ENCODE data around the gene TENT5C. TPM values are rescaled to one million over a fixed set of nuclear protein-coding genes. Genes with fewer than 3 reads are reported as not detected.

The TENT5C gene
- total RNA-seq, 6 experiments from 2014 or later: 0.47 to 0.91 (median 0.75) TPM

DNA sequence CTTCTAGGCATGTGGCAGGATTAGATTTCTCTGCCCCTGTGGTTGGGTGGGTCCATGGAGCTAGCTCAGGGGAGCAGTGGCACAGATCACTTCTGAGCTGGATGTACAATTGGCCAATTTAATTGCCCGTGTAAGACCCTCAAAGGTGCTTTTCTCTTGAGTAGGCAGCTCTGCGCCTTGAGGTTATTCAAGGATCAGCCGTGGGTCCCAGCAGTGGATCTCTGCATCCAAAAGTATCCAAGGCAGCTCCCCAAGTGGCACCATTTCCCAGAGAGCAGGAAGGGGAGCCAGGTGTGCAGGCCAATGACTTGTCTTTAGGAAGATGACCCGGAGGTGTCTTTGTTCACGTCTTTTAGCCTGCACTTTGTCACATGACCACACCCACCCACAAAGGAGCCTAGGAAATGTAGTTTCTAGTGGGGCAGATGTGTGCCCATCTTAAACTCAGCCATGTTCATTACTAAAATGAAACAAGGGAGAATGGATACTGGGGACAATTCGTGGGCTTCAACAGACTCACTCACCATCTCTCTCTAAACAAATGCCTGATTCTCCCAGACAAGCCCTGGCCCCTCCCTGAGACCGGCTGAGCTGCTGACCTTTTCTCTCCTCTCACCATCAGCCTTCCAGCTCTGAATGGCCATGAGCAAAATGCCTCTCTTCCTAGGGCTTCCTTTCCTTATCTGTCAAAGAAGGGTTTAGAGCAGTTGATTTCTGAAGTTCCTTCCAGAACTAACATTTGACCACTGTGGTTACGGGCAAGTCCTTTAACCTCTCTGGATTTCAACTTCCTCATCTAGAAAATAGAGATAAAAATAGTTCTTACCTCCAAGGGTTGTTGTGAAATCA is 41.4 kb upstream of the TENT5C start:
- Mint-ChIP-seq H3K27ac (no peak overlapping the region), H3K4me3 (no peak overlapping the region)

DNA sequence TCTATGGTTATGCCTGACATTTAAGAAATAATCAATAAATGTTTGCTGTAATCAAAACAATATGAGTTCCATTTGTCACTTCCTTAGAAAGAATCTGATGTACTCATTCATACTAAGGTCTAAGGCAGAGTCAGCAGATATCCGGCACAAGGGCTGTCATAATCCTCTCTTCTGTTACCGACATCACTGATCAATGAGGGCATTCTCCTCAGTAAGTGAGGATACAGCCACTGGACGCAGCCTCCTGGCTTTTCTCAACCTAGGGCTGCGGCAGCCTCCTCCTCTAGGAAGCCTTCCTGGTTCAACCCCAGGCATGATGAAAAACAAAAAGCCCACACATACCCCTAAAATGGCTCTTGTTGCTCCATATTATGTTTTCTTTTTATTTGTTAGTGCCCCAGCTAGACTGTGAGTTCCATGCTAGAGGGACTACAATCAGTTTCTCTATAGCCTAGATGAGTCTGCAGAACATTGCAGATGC is 40.7 kb upstream of the TENT5C start:
- no peak overlapping the region for H3K27ac Mint-ChIP-seq
- H3K4me3 Mint-ChIP-seq: no peak overlapping the region

More for the DNA sequence above, 41.4 kb upstream of the TENT5C start:
- H3K4me1 Mint-ChIP-seq (ENCODE audit: low read depth): no peaks in the 10 kb centered on the region
- H3K36me3 Mint-ChIP-seq (ENCODE audit: low read depth): no peaks in the 10 kb centered on the region
- no peak for DNase-seq
- no peak for TF ChIP-seq CTCF (IDR thresholded peaks at IDR 0.05)
- peaks cover 1% of the 10 kb centered on the region for H3K9me3 Mint-ChIP-seq
- peaks cover 30% of the 10 kb centered on the region for H3K27me3 Mint-ChIP-seq (ENCODE audit: insufficient read depth)

DNA sequence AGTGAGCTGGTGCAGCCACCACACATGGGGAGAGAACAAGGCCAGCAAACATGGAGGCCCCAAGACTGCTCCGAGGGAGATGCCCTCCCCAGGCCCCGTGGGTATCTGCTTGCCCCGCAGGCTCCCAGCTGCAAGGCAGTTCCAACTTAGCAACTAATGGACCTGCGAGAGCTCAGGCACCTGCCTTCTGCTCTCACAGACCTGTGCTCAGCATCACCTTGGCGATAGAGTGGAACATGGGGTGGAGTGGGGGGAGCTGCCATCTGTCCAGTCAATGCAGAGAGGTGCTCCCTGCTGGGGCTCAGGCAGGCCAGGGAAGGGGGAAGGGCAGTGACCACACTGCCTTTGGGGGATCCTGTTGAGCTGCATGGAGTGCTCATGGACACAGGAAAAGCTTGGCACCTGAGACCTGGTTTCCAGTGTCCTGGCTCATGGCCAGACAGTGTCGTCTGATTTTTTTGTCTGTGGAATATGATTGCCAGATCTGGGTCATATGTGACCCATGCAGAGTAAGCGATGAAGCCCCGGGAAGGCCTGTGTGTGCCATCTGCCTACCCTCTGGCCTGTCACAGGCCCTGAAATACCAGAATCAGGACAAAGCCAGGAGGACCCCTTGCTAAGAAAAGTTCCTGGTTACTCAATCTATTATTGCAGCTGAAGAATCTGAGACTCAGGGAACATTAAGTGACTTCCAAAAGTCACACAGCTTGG is 39.9 kb upstream of the TENT5C start:
- Mint-ChIP-seq H3K4me3 (no peak overlapping the region), H3K27ac (no peak overlapping the region), H3K27me3 (ENCODE audit: insufficient read depth) (peaks cover 40% of the 10 kb centered on the region), H3K36me3 (ENCODE audit: low read depth) (no peaks in the 10 kb centered on the region), H3K4me1 (ENCODE audit: low read depth) (no peaks in the 10 kb centered on the region), H3K9me3 (no peaks in the 10 kb centered on the region)
- TF ChIP-seq CTCF (IDR thresholded peaks at IDR 0.05): no peak
- no peak for DNase-seq

More for the DNA sequence above, 40.7 kb upstream of the TENT5C start:
- Mint-ChIP-seq H3K4me1 (ENCODE audit: low read depth) (no peaks in the 10 kb centered on the region), H3K36me3 (ENCODE audit: low read depth) (no peaks in the 10 kb centered on the region), H3K27me3 (ENCODE audit: insufficient read depth) (peaks cover 35% of the 10 kb centered on the region), H3K9me3 (no peaks in the 10 kb centered on the region)
- DNase-seq: no peak
- no peak for TF ChIP-seq CTCF (IDR thresholded peaks at IDR 0.05)

- H3K27me3 Mint-ChIP-seq (ENCODE audit: insufficient read depth): peaks cover 45% of the 10 kb centered on the region
- H3K36me3 Mint-ChIP-seq (ENCODE audit: low read depth): no peaks in the 10 kb centered on the region
- no peaks in the 10 kb centered on the region for H3K4me1 Mint-ChIP-seq (ENCODE audit: low read depth)
- H3K9me3 Mint-ChIP-seq: no peaks in the 10 kb centered on the region
- DNase-seq: no peak
- H3K27ac Mint-ChIP-seq: no peak overlapping the region
- H3K4me3 Mint-ChIP-seq: no peak overlapping the region
- no peak for TF ChIP-seq CTCF (IDR thresholded peaks at IDR 0.05)
Measured at GRCh38 chr1:117566556-117566955, 39.3 kb upstream of the TENT5C start.

DNA sequence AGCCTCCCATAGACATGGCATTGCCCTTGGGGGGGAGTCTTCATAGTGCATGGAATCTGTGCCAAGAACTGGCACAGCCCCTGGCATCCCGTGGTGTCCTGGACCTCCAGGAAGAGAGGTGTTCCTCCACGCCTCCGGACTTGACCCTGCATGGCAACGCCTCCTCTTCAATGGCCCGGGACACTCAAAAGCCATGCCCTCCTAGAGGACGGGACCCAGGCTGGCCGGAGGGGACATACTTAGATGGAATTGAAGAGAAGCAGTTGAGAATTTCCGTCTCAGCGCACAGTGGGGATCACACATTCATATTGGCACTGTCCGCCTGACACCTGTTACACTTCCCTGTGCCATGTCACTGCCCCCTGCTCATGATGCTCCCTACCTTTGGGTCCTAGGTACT is 38.4 kb upstream of the TENT5C start:
- Mint-ChIP-seq H3K27me3 (ENCODE audit: insufficient read depth) (peaks cover 40% of the 10 kb centered on the region), H3K4me3 (no peak overlapping the region), H3K36me3 (ENCODE audit: low read depth) (no peaks in the 10 kb centered on the region), H3K27ac (no peak overlapping the region), H3K9me3 (no peaks in the 10 kb centered on the region), H3K4me1 (ENCODE audit: low read depth) (no peaks in the 10 kb centered on the region)
- DNase-seq: no peak
- TF ChIP-seq CTCF (IDR thresholded peaks at IDR 0.05): no peak
